ENCODE results near the gene VWA1.

Gene VWA1

GRCh38 chr1:1491601-1492000, 56.1 kb downstream of the VWA1 start:
- no peak for TF ChIP-seq CTCF (IDR thresholded peaks at IDR 0.05; ENCODE audit: low read depth, low read length, missing control alignments)

More at GRCh38 chr1:1491601-1492000, 56.1 kb downstream of the VWA1 start:
- no peak overlapping the region for H3K4me3 ChIP-seq (replicated peaks; ENCODE audit: low read depth, low read length)
- no peak for DNase-seq (ENCODE audit: extremely low read depth, low read depth)
